HG03196 (cell line): ENCODE results near the gene MEP1B.
"Not testable (repeated sequence)": the region's sequence is repeated elsewhere in the genome, so short reads cannot be mapped to it uniquely, and the experiment has no call there.

ENCODE experiments used
- ATAC-seq: cut with Tn5 transposase; IDR thresholded peaks from one replicate; pipeline ENCODE4 v1.9.1; 2021; ENCODE audit not compliant: unreplicated experiment

Gene MEP1B

GRCh38 chr18:32189790-32190189, at the start of gene MEP1B:
MEP1B (plus strand) TSS chr18:32190039; CDS start chr18:32190071, 32 bp downstream.
- ATAC-seq = no peak

GRCh38 chr18:32148185-32148870, 41.5 kb upstream of the MEP1B start:
- ATAC-seq = no peak

GRCh38 chr18:32152705-32153448, 37.0 kb upstream of the MEP1B start:
- peak; percentile 81 for ATAC-seq

GRCh38 chr18:32156855-32157254, 33.0 kb upstream of the MEP1B start:
- no peak for ATAC-seq

GRCh38 chr18:32157580-32157979, 32.3 kb upstream of the MEP1B start:
- ATAC-seq = no peak

GRCh38 chr18:32158108-32158624, 31.7 kb upstream of the MEP1B start:
- peak; percentile 94 for ATAC-seq

GRCh38 chr18:32158631-32159030, 31.2 kb upstream of the MEP1B start:
- not testable (repeated sequence) for ATAC-seq

GRCh38 chr18:32160547-32160946, 29.3 kb upstream of the MEP1B start:
- ATAC-seq = no peak

GRCh38 chr18:32167980-32168730, 21.7 kb upstream of the MEP1B start:
- ATAC-seq = no peak

- no peak for ATAC-seq
Observed at GRCh38 chr18:32173654-32174053, 16.2 kb upstream of the MEP1B start.

- ATAC-seq = no peak
Observed at GRCh38 chr18:32174719-32175118, 15.1 kb upstream of the MEP1B start.

GRCh38 chr18:32175265-32175664, 14.6 kb upstream of the MEP1B start:
- no peak for ATAC-seq

GRCh38 chr18:32176745-32177144, 13.1 kb upstream of the MEP1B start:
- ATAC-seq = not testable (repeated sequence)

GRCh38 chr18:32177530-32177929, 12.3 kb upstream of the MEP1B start:
- no peak for ATAC-seq

- ATAC-seq = no peak
Observed at GRCh38 chr18:32183503-32183902, 6.3 kb upstream of the MEP1B start.

GRCh38 chr18:32190209-32190608, 370 bp downstream of the MEP1B start:
- ATAC-seq = no peak

- ATAC-seq = no peak
Observed at GRCh38 chr18:32195881-32196815, 6.3 kb downstream of the MEP1B start.

GRCh38 chr18:32200766-32201165, 10.9 kb downstream of the MEP1B start:
- ATAC-seq = no peak

- ATAC-seq = no peak
Observed at GRCh38 chr18:32201948-32202672, 12.3 kb downstream of the MEP1B start.

GRCh38 chr18:32208023-32208422, 18.2 kb downstream of the MEP1B start:
- no peak for ATAC-seq
